IPS DF 6.9 (cell line): ENCODE data around the gene NOP9.

Source experiments
- DNase-seq: peaks from one replicate; pipeline ENCODE4 v3.0.0-alpha.2; 2013; ENCODE audit warnings: low read depth, low spot score
- H3K27ac ChIP-seq: one replicate; pipeline ENCODE4 v1.5.1; 2013; ENCODE audit warnings: low read length, control low read depth
- H3K27me3 ChIP-seq: 2 replicates; pipeline ENCODE4 v1.6.1; 2013; ENCODE audit warnings: mild to moderate bottlenecking, low read length; ENCODE audit not compliant: control insufficient read depth, insufficient read depth
- H3K36me3 ChIP-seq: 2 replicates; pipeline ENCODE4 v1.6.1; 2013; ENCODE audit warnings: low read length; ENCODE audit not compliant: control insufficient read depth, insufficient read depth
- H3K4me1 ChIP-seq: 2 replicates; pipeline ENCODE4 v1.6.1; 2013; ENCODE audit warnings: low read length; ENCODE audit not compliant: control insufficient read depth, insufficient read depth
- H3K4me3 ChIP-seq: 2 replicates; pipeline ENCODE4 v1.5.1; 2013; ENCODE audit warnings: mild to moderate bottlenecking, low read length
- H3K9me3 ChIP-seq: 2 replicates; pipeline ENCODE4 v1.6.1; 2013; ENCODE audit warnings: low read length, inconsistent platforms; ENCODE audit not compliant: control insufficient read depth, insufficient read depth
- WGBS: extraction: QIAGEN DNeasy Blood & Tissue Kit; methylation state at CpG from one replicate; pipeline ENCODE4 v1.1.7; 2013; ENCODE audit warnings: mixed read lengths, missing lambda C conversion rate; ENCODE audit not compliant: insufficient read length, insufficient coverage; 5-methylcytosine and 5-hydroxymethylcytosine counted together

NOP9 gene

GRCh38 chr14:24310265-24310645 is 10.6 kb downstream of the NOP9 start:
- no peak overlapping the region; the same call in 1 of the 2 replicates for H3K4me3 ChIP-seq
- H3K27me3 ChIP-seq = no peaks in the 10 kb centered on the region
- peaks cover 4% of the 10 kb centered on the region; the same call in 1 of the 2 replicates for H3K4me1 ChIP-seq
- no peak for DNase-seq
- H3K36me3 ChIP-seq = peaks cover 11% of the 10 kb centered on the region; the same call in 1 of the 2 replicates
- no peaks in the 10 kb centered on the region for H3K9me3 ChIP-seq
- no peak overlapping the region for H3K27ac ChIP-seq
- WGBS = no CpG with 5 or more reads among the region's 5 CpGs

- WGBS = no CpG with 5 or more reads among the region's 99 CpGs
- peaks cover 4% of the 10 kb centered on the region; the same call in 1 of the 2 replicates for H3K4me1 ChIP-seq
- H3K27me3 ChIP-seq = no peaks in the 10 kb centered on the region
- DNase-seq = no peak
- H3K4me3 ChIP-seq = peak within 1 kb of the TSS; percentile 45
- no peak within 1 kb of the TSS for H3K27ac ChIP-seq
- H3K9me3 ChIP-seq = no peaks in the 10 kb centered on the region
- peaks cover 7% of the 10 kb centered on the region; the same call in 1 of the 2 replicates for H3K36me3 ChIP-seq
Observed at GRCh38 chr14:24310646-24311604, 11.3 kb downstream of the NOP9 start, which contains the start of gene LTB4R. LTB4R (plus strand) TSS chr14:24311502; CDS start chr14:24315652, 4,150 bp downstream.

- no peak for DNase-seq
- Histone ChIP-seq H3K4me3 (no peak overlapping the region), H3K27ac (no peak overlapping the region), H3K4me1 (peaks cover 4% of the 10 kb centered on the region; the same call in 1 of the 2 replicates), H3K27me3 (no peaks in the 10 kb centered on the region), H3K36me3 (no peaks in the 10 kb centered on the region), H3K9me3 (no peaks in the 10 kb centered on the region)
- no CpG with 5 or more reads among the region's 1 CpG for WGBS
Observed at GRCh38 chr14:24311837-24312615, 12.4 kb downstream of the NOP9 start.

- Histone ChIP-seq H3K4me1 (peaks cover 4% of the 10 kb centered on the region; the same call in 1 of the 2 replicates), H3K27ac (no peak overlapping the region), H3K4me3 (no peak overlapping the region), H3K36me3 (no peaks in the 10 kb centered on the region), H3K9me3 (no peaks in the 10 kb centered on the region), H3K27me3 (no peaks in the 10 kb centered on the region)
- no CpG with 5 or more reads among the region's 9 CpGs for WGBS
- no peak for DNase-seq
Observed at GRCh38 chr14:24312736-24313507, 13.3 kb downstream of the NOP9 start.

GRCh38 chr14:24313913-24314312 is 14.3 kb downstream of the NOP9 start:
- Histone ChIP-seq H3K36me3 (no peaks in the 10 kb centered on the region), H3K27ac (no peak overlapping the region), H3K9me3 (no peaks in the 10 kb centered on the region), H3K4me3 (no peak overlapping the region), H3K4me1 (peaks cover 4% of the 10 kb centered on the region; the same call in 1 of the 2 replicates), H3K27me3 (0 out of 2 replicates have a peak, but pooled peaks cover 2% of the 10 kb centered on the region)
- no peak for DNase-seq
- no CpG with 5 or more reads among the region's 2 CpGs for WGBS

GRCh38 chr14:24314377-24315193 is 14.9 kb downstream of the NOP9 start:
- no peaks in the 10 kb centered on the region for H3K9me3 ChIP-seq
- H3K4me1 ChIP-seq = peaks cover 4% of the 10 kb centered on the region; the same call in 1 of the 2 replicates
- 0 out of 2 replicates have a peak, but pooled peaks cover 2% of the 10 kb centered on the region for H3K27me3 ChIP-seq
- WGBS = no CpG with 5 or more reads among the region's 5 CpGs
- no peaks in the 10 kb centered on the region for H3K36me3 ChIP-seq
- no peak overlapping the region for H3K4me3 ChIP-seq
- H3K27ac ChIP-seq = no peak overlapping the region
- no peak for DNase-seq

GRCh38 chr14:24315243-24315806 is 15.7 kb downstream of the NOP9 start:
- no peak for DNase-seq
- Histone ChIP-seq H3K27me3 (0 out of 2 replicates have a peak, but pooled peaks cover 4% of the 10 kb centered on the region), H3K4me3 (no peak overlapping the region), H3K9me3 (no peaks in the 10 kb centered on the region), H3K4me1 (peaks cover 2% of the 10 kb centered on the region; the same call in 1 of the 2 replicates), H3K27ac (no peak overlapping the region), H3K36me3 (no peaks in the 10 kb centered on the region)
- no CpG with 5 or more reads among the region's 10 CpGs for WGBS

- no peaks in the 10 kb centered on the region for H3K9me3 ChIP-seq
- no peak for DNase-seq
- 0 out of 2 replicates have a peak, but pooled peaks cover 4% of the 10 kb centered on the region for H3K27me3 ChIP-seq
- no peak overlapping the region for H3K27ac ChIP-seq
- H3K4me1 ChIP-seq = no peaks in the 10 kb centered on the region
- H3K4me3 ChIP-seq = no peak overlapping the region
- WGBS = no CpG with 5 or more reads among the region's 70 CpGs
- no peaks in the 10 kb centered on the region for H3K36me3 ChIP-seq
Observed at GRCh38 chr14:24315807-24316596, 16.4 kb downstream of the NOP9 start.
